Measurements from ENCODE around the gene EXOSC7. TPM values are rescaled to one million over a fixed set of nuclear protein-coding genes. Genes with fewer than 3 reads are reported as not detected.

EXOSC7 gene
- total RNA-seq, 2 donors from 2014 or later = 24.9 to 35.6 TPM

DNA sequence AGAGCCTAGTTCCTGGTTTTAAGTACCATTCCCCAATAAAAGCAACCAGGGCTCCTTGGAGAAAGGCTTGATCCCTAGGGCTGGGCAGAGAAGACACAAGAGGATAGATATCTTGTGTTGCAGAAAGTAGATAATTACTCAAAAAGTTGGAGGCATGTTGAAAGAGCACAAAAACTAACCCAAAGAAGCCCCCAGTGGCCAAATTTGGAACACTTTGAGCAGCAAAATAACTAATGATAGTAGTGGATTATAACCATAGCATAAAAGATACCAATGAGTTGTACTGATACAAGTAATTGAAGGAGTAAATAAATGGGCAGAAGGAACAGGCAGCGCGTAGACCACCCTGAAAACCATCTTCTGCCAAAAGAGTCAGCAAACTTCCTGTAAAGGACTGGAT is 12.0 kb downstream of the EXOSC7 start:
- Histone ChIP-seq H3K36me3 (no peaks in the 10 kb centered on the region), H3K27me3 (no peaks in the 10 kb centered on the region), H3K9ac (ENCODE audit: low read depth in 2 of 2, low read length in 2 of 2) (no peak overlapping the region), H3K9me3 (no peaks in the 10 kb centered on the region), H3K4me3 (no peak overlapping the region), H3K27ac (no peak overlapping the region), H3K4me1 (peaks cover 5% of the 10 kb centered on the region)
- TF ChIP-seq, protein P1, sequence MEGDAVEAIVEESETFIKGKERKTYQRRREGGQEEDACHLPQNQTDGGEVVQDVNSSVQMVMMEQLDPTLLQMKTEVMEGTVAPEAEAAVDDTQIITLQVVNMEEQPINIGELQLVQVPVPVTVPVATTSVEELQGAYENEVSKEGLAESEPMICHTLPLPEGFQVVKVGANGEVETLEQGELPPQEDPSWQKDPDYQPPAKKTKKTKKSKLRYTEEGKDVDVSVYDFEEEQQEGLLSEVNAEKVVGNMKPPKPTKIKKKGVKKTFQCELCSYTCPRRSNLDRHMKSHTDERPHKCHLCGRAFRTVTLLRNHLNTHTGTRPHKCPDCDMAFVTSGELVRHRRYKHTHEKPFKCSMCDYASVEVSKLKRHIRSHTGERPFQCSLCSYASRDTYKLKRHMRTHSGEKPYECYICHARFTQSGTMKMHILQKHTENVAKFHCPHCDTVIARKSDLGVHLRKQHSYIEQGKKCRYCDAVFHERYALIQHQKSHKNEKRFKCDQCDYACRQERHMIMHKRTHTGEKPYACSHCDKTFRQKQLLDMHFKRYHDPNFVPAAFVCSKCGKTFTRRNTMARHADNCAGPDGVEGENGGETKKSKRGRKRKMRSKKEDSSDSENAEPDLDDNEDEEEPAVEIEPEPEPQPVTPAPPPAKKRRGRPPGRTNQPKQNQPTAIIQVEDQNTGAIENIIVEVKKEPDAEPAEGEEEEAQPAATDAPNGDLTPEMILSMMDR (IDR thresholded peaks at IDR 0.05) = peak; percentile 25
- intact Hi-C loops (cut with DNase I) = no loop called here
- no peak for DNase-seq

DNA sequence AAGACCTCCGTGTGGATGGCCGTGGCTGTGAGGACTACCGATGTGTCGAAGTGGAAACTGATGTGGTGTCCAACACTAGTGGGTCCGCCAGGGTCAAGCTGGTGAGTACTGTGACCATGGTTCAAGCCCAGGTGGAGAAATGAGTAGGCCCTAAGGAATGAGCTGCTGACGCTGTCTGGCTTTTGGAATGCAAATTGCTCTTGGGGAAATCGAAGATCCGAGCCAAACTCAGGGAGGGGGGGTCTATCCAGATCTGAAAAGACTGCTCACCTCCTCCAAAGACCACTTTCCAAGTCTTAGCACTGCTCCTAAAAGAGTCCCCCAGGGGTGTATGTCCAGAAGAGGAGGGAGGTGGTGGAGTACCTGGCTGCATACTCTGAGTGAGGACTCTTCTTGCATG is 13.1 kb downstream of the EXOSC7 start:
- intact Hi-C loops (cut with DNase I) = no loop called here
- Histone ChIP-seq H3K4me3 (no peak overlapping the region), H3K4me1 (peaks cover 12% of the 10 kb centered on the region), H3K9ac (ENCODE audit: low read depth in 2 of 2, low read length in 2 of 2) (no peak overlapping the region), H3K27me3 (no peaks in the 10 kb centered on the region), H3K27ac (no peak overlapping the region), H3K36me3 (no peaks in the 10 kb centered on the region), H3K9me3 (no peaks in the 10 kb centered on the region)
- TF ChIP-seq, protein P1 (IDR thresholded peaks at IDR 0.05) = no peak
- DNase-seq = no peak

DNA sequence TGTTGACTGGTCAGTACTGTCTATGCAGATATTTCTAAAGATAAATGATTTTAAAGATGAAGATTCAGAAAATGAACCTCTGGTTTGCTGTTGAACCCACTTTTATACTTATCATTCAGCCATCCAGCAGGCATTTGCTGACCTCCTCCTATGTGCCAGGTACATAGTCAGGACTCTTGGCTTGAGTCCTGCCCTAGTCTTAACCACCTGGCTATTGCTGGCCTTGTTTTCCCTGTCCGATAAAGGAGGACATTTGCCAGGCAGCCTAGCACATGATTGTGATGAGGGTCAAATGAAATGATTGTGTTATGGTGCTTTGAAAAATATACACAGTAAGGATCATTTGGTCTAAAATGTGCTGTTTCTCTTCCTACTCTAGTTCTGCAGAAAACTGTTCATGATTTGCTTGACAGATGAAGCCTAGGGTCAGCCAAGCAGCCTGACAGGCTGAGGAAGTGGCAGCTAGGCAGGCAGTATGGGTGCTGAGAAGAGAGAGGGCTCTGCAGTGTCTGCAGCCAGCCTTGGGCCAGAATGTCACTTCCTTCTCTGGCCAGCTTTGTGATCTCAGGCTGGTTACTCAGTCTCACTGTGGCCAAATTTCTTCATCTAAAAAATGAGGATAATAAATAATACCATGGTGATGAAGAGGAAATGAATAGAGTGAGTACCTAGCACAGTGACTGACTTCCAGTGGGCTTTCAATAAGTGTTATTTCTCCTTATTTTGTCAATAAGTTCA is 13.8 kb downstream of the EXOSC7 start:
- Histone ChIP-seq H3K9me3 (no peaks in the 10 kb centered on the region), H3K27ac (no peak overlapping the region), H3K27me3 (no peaks in the 10 kb centered on the region), H3K36me3 (no peaks in the 10 kb centered on the region), H3K4me1 (peaks cover 12% of the 10 kb centered on the region), H3K9ac (ENCODE audit: low read depth in 2 of 2, low read length in 2 of 2) (no peak overlapping the region), H3K4me3 (no peak overlapping the region)
- intact Hi-C loops (cut with DNase I) = no loop called here
- TF ChIP-seq, protein P1 (IDR thresholded peaks at IDR 0.05) = no peak
- no peak for DNase-seq

DNA sequence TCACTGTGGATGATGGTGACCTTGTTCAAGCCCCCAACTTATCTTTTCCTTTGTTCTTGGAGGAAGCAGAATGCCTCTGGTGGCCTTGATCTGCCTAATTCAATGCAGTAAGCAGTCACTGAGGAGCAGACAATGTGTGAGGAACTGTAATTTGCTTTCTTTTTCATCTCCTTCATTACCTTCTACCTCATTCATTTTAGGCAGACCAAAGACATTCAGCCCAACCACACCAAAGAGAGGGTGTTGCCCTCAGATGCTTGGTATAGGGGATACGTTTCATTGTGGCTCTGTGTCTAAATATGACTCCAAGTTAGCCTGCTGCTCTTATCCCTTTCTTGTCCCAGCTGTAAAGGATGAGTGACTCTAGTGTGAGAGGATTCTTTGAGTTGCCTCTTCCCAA is 15.3 kb downstream of the EXOSC7 start:
- Histone ChIP-seq H3K9ac (ENCODE audit: low read depth in 2 of 2, low read length in 2 of 2) (no peak overlapping the region), H3K4me1 (peaks cover 12% of the 10 kb centered on the region)
- intact Hi-C loops (cut with DNase I) = no loop called here

DNA sequence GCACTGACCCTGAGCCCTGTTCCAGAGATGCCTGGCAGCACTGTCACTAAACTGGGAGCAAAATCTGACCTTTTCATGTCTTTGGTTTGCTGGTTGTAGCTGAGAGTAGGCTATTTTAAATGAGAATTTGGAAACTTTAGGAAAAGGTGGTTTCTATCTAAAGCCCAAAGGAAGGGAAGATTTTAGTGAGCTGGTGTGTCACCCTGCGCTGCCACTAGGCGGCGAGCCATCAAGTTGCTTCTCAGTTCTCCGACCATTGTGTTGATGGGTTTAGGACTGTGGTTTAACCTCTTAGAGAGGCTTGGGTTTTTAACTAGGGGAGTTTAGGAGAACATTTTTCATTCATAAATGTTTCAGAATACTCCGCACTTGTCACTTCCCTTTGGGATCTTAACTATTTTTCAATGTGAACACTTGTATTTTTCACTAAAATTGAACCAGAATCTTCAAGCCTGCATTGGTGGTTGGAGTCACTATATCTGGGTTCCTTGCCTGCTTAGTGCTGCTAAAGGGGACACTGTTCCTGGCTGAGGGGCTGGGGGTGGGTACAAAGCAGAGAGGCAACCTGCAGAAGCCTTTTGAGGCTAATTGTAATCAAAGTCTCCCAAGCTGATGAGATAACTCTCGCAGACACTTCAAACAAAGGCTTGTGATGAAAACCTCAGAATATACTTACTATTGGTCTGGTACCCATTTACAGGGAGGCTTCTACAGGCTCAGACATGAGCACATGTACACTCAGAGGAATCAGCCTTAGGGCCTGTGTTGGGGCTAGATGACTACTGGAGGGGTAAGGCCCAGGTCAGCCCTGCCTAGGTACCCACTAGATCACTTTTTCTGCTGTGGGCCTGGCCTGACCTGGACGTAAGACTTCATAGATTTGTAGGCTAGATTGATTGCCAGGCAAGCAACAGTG is 16.8 kb downstream of the EXOSC7 start:
- Histone ChIP-seq H3K9me3 (no peaks in the 10 kb centered on the region), H3K4me1 (peaks cover 12% of the 10 kb centered on the region), H3K4me3 (no peak overlapping the region), H3K36me3 (no peaks in the 10 kb centered on the region), H3K9ac (ENCODE audit: low read depth in 2 of 2, low read length in 2 of 2) (no peak overlapping the region), H3K27me3 (no peaks in the 10 kb centered on the region), H3K27ac (peak overlapping the region; percentile 46)
- TF ChIP-seq, protein P1 (IDR thresholded peaks at IDR 0.05) = peak; percentile 64
- intact Hi-C loops (cut with DNase I) = no loop called here
- DNase-seq = no peak

More for the DNA sequence above, 15.3 kb downstream of the EXOSC7 start:
- no peak for DNase-seq
- TF ChIP-seq, protein P1 (IDR thresholded peaks at IDR 0.05) = no peak
- Histone ChIP-seq H3K27ac (no peak overlapping the region), H3K9me3 (no peaks in the 10 kb centered on the region), H3K36me3 (no peaks in the 10 kb centered on the region), H3K27me3 (no peaks in the 10 kb centered on the region), H3K4me3 (no peak overlapping the region)

All from colonic mucosa (tissue), 4 donors.